IMR-90 (cell line): ENCODE measurements around the gene ACOT7. TPM values are rescaled to one million over a fixed set of nuclear protein-coding genes. Genes with fewer than 3 reads are reported as not detected.

Experiments used
- ATAC-seq: fragments of 200-7000 bp; cut with Tn5 transposase; 2 replicates; pipeline ENCODE4 v1.9.1; 2020; ENCODE audit warnings: low read depth, mild to moderate bottlenecking, moderate library complexity
- BruUV-seq: library from RNA; stranded (reverse); fragments of 400-500 nt; replicated peaks from 2 replicates; lab custom pipeline; 2021; lab: Mats Ljungman, UMichigan
- CTCF ChIA-PET: fragments of 300-600 bp; formaldehyde crosslinking; extraction: SDS; loops from one replicate; lab custom pipeline; 2021; ENCODE audit warnings: antibody characterized with exemption; lab: Yijun Ruan, JAX
- POLR2A ChIA-PET: fragments of 300-600 bp; sonication (Branson Sonifier 250); formaldehyde crosslinking; loops from one replicate; lab custom pipeline; 2022; ENCODE audit warnings: antibody characterized with exemption; ENCODE audit not compliant: unreplicated experiment; lab: Charles Lee
- DNase-seq: peaks from one replicate; pipeline ENCODE4 v3.0.0; 2013
- H2AFZ ChIP-seq: replicated peaks from 2 replicates; pipeline ENCODE3; 2013; ENCODE audit warnings: low read length, mild to moderate bottlenecking; ENCODE audit not compliant: poor library complexity
- H2AK5ac ChIP-seq: 2 replicates; pipeline ENCODE4 v1.6.1; 2013; ENCODE audit warnings: low read depth, low read length, inconsistent platforms
- H2AK9ac ChIP-seq: replicated peaks from 2 replicates; pipeline ENCODE3; 2013; ENCODE audit warnings: mild to moderate bottlenecking, low read depth, low read length, moderate library complexity; ENCODE audit not compliant: poor library complexity
- H2BK120ac ChIP-seq: 2 replicates; pipeline ENCODE4 v1.6.1; 2013; ENCODE audit warnings: low read depth, low read length, inconsistent platforms
- H2BK15ac ChIP-seq: 3 replicates; pipeline ENCODE4 v1.6.1; 2013; ENCODE audit warnings: low read depth, low read length, inconsistent platforms
- H2BK20ac ChIP-seq: 2 replicates; pipeline ENCODE4 v1.6.1; 2013; ENCODE audit warnings: low read depth, mild to moderate bottlenecking, inconsistent platforms, low read length, moderate library complexity
- H2BK5ac ChIP-seq: 2 replicates; pipeline ENCODE4 v1.6.1; 2013; ENCODE audit warnings: mild to moderate bottlenecking, low read depth, low read length, inconsistent platforms; ENCODE audit not compliant: poor library complexity, severe bottlenecking
- H3K14ac ChIP-seq: replicated peaks from 2 replicates; pipeline ENCODE4 v1.6.1; 2013; ENCODE audit warnings: low read depth, low read length, inconsistent platforms
- H3K18ac ChIP-seq: 2 replicates; pipeline ENCODE4 v1.6.1; 2013; ENCODE audit warnings: low read depth, low read length, control low read depth
- H3K23ac ChIP-seq: 2 replicates; pipeline ENCODE4 v1.6.1; 2013; ENCODE audit warnings: low read depth, low read length, inconsistent platforms
- H3K27ac ChIP-seq: 2 replicates; pipeline ENCODE4 v1.5.1; 2013; ENCODE audit warnings: mild to moderate bottlenecking, control low read depth, low read length; ENCODE audit not compliant: insufficient read depth
- H3K27me3 ChIP-seq: 2 replicates; pipeline ENCODE4 v1.6.1; 2013; ENCODE audit warnings: low read length; ENCODE audit not compliant: control insufficient read depth, insufficient read depth
- H3K36me3 ChIP-seq: 2 replicates; pipeline ENCODE4 v1.6.1; 2013; ENCODE audit warnings: low read length, mixed read lengths; ENCODE audit not compliant: control insufficient read depth, insufficient read depth
- H3K4ac ChIP-seq: 2 replicates; pipeline ENCODE4 v1.6.1; 2013; ENCODE audit warnings: low read depth, low read length, inconsistent platforms
- H3K4me1 ChIP-seq: 2 replicates; pipeline ENCODE4 v1.6.1; 2013; ENCODE audit warnings: low read length, mixed read lengths; ENCODE audit not compliant: control insufficient read depth, insufficient read depth
- H3K4me2 ChIP-seq: 2 replicates; pipeline ENCODE4 v1.6.1; 2013; ENCODE audit warnings: low read depth, mild to moderate bottlenecking, control low read depth, low read length, moderate library complexity
- H3K4me3 ChIP-seq: 2 replicates; pipeline ENCODE4 v1.5.1; 2013; ENCODE audit warnings: low read depth, mild to moderate bottlenecking, control low read depth, low read length, moderate library complexity; ENCODE audit not compliant: insufficient read depth
- H3K56ac ChIP-seq: 2 replicates; pipeline ENCODE4 v1.6.1; 2013; ENCODE audit warnings: low read length, inconsistent platforms; ENCODE audit not compliant: insufficient read depth; ENCODE audit errors: extremely low read depth
- H3K79me1 ChIP-seq, 2 experiments: 2 replicates each; pipeline ENCODE4 v1.6.1; 2013; ENCODE audit warnings: low read length in 2 of 2, inconsistent platforms in 1 of 2, low read depth in 1 of 2
- H3K9ac ChIP-seq: 2 replicates; pipeline ENCODE4 v1.6.1; 2013; ENCODE audit warnings: low read depth, low read length, control low read depth
- H3K9me1 ChIP-seq: 2 replicates; pipeline ENCODE4 v1.6.1; 2013; ENCODE audit warnings: low read length, inconsistent platforms; ENCODE audit not compliant: insufficient read depth
- H3K9me3 ChIP-seq: 2 replicates; pipeline ENCODE4 v1.6.1; 2013; ENCODE audit warnings: low read length; ENCODE audit not compliant: control insufficient read depth, insufficient read depth
- H4K20me1 ChIP-seq: 2 replicates; pipeline ENCODE4 v1.6.1; 2013; ENCODE audit warnings: low read length, inconsistent platforms; ENCODE audit not compliant: insufficient read depth
- H4K5ac ChIP-seq: 2 replicates; pipeline ENCODE4 v1.6.1; 2013; ENCODE audit warnings: mild to moderate bottlenecking, low read depth, low read length, control low read depth
- H4K8ac ChIP-seq, 2 experiments: 2 replicates each; pipeline ENCODE4 v1.6.1; 2013; ENCODE audit warnings: low read depth in 2 of 2, low read length in 2 of 2, control low read depth in 1 of 2, inconsistent platforms in 1 of 2
- H4K91ac ChIP-seq: 2 replicates; pipeline ENCODE4 v1.6.1; 2013; ENCODE audit warnings: low read depth, low read length, inconsistent platforms; ENCODE audit not compliant: insufficient read depth
- BHLHE40 ChIP-seq: fragments of 150-350 bp; IDR thresholded peaks from 2 replicates; pipeline ENCODE4 v1.6.1; 2016; ENCODE audit warnings: mild to moderate bottlenecking, low read depth, low read length
- MAFK ChIP-seq: IDR thresholded peaks from 2 replicates; pipeline ENCODE4 v1.6.1; 2012; ENCODE audit warnings: low read depth, low read length, improper control_type of control experiment
- MAZ ChIP-seq: IDR thresholded peaks from 2 replicates; pipeline ENCODE4 v1.6.1; 2012; ENCODE audit warnings: low read depth, mild to moderate bottlenecking, low read length, improper control_type of control experiment, moderate library complexity, borderline replicate concordance
- MXI1 ChIP-seq: IDR thresholded peaks from 2 replicates; pipeline ENCODE4 v1.6.1; 2012; ENCODE audit warnings: low read depth, mild to moderate bottlenecking, low read length, moderate library complexity, borderline replicate concordance
- POLR2A ChIP-seq: IDR thresholded peaks from 2 replicates; pipeline ENCODE4 v1.6.1; 2012; ENCODE audit warnings: mild to moderate bottlenecking, low read depth, low read length
- WGBS, 2 experiments: methylation state at CpG; one replicate each; pipeline versions ENCODE4 v1.1.5 to v1.1.7; 2013; ENCODE audit warnings: missing lambda C conversion rate in 2 of 2; ENCODE audit not compliant: insufficient read length in 1 of 2; ENCODE audit errors: extremely low coverage in 2 of 2; 5-methylcytosine and 5-hydroxymethylcytosine counted together
- dilution Hi-C: fragments of 300-500 bp; cut with HindIII; formaldehyde crosslinking; loops from one replicate; pipeline ENCODE4 v1.14.3; 2018; ENCODE audit warnings: low sequenced_read_pairs; ENCODE audit not compliant: unreplicated experiment
- in situ Hi-C: fragments of 300-500 bp; cut with MboI; formaldehyde crosslinking; loops from 3 replicates; pipeline ENCODE4 v1.14.3; 2019; ENCODE audit warnings: low sequenced_read_pairs, inconsistent platforms, mixed read lengths
- intact Hi-C: fragments of 100-400 bp; cut with micrococcal nuclease; formaldehyde crosslinking; loops from 2 replicates; pipeline ENCODE4 v1.10.0; 2022
- polyA plus RNA-seq, 3 experiments: library from polyadenylated mRNA; depleted of rRNA; stranded (reverse); fragments of >200 nt; gene quantifications; 2 replicates each; pipeline ENCODE4 v1.2.3, GENCODE V29; 2012; ENCODE audit warnings: low replicate concordance in 1 of 3
- total RNA-seq: library from RNA; depleted of rRNA; stranded (reverse); fragments of >200 nt; gene quantifications from 2 replicates; pipeline ENCODE4 v1.2.3, GENCODE V29; 2012
- TF ChIP-seq, protein P1 (sequence below): fragments of 150-350 bp; IDR thresholded peaks from 2 replicates; pipeline ENCODE4 v1.6.1; 2017; ENCODE audit warnings: mild to moderate bottlenecking, antibody characterized with exemption, low read length, low read depth
- TF ChIP-seq, protein P2 (sequence below): fragments of 150-350 bp; IDR thresholded peaks from 2 replicates; pipeline ENCODE4 v1.6.1; 2016; ENCODE audit warnings: low read depth, mild to moderate bottlenecking, low read length, moderate library complexity, borderline replicate concordance

The ACOT7 gene
- total and polyA plus RNA-seq, 2 of the 4 experiments (the other 2 are of a cell fraction), result 51.6 to 242 TPM

DNA sequence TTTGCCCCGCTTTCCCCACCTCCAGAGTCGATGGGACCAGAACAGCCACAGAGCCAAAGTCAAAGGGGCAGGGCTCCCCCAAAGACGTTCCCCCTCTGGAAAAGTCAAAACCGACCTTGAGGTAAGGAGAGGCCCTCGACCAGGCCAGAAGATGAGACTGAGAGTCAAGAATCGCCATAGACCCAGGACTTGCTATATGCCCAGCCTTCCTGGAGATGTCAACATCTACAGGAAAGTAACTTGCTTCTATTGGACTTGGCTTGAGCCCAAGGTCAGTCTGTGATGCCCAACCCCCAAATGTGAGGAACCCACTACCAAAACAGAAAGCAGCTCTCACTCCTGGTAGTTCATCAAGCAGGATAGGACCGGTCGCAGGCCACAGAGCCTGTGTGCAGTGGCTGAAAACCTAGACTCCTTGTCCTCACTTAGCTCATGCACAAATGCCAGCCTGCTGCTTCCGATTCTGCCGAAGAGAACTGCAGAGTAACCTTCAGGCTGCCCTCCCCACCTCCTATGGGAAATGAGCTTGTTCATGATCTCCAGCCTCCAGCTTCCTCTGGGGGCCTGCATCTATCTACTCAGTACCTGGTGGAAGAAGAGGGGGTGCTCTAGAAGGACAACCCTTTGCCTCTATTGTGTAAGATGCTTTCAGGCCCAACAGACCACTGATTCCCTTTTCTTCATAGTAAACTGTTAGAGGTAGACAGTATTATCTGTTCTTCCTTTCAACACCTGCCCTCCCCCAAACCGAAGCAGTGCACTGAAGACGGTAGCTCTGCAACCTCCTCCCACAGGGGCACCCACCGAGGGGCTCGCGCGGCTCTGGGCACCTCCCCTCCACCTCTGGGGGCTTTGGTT, 1.4 kb downstream of the ACOT7 start:
- no peak overlapping the region; the same call in 1 of the 2 replicates for H3K27ac ChIP-seq
- in situ Hi-C loops (no loop called here), intact Hi-C loops (no loop called here), dilution Hi-C loops (no loop called here)
- no peak overlapping the region for H3K56ac ChIP-seq
- H3K9me3 ChIP-seq, result no peaks in the 10 kb centered on the region
- WGBS, 2 experiments, result 85% methylated on average over 6 of the region's 16 CpGs; no CpG with 5 or more reads in 1 of the 2 experiments
- H3K36me3 ChIP-seq, result no peaks in the 10 kb centered on the region
- peak overlapping the region; percentile 98 for H2AFZ ChIP-seq
- no peak overlapping the region for H4K5ac ChIP-seq
- H3K79me1 ChIP-seq, result peaks cover 5 to 37% of the 10 kb centered on the region in 2 experiments
- H2BK20ac ChIP-seq, result no peak overlapping the region
- no peak overlapping the region for H4K91ac ChIP-seq
- no peak overlapping the region for H2BK5ac ChIP-seq
- H2AK9ac ChIP-seq, result peak overlapping the region; percentile 97
- DNase-seq (no peak), ATAC-seq (no peak)
- H3K18ac ChIP-seq, result no peak overlapping the region
- H2BK15ac ChIP-seq, result no peak overlapping the region
- ChIA-PET CTCF (no interaction called here), POLR2A (no interaction called here)
- H3K4me2 ChIP-seq, result peak overlapping the region; percentile 88
- peaks cover 9% of the 10 kb centered on the region for H3K4me1 ChIP-seq
- peak overlapping the region; percentile 91 for H3K4me3 ChIP-seq
- peak overlapping the region; percentile 99 for H3K23ac ChIP-seq
- peak overlapping the region; percentile 18; the same call in 1 of the 2 replicates for H3K9ac ChIP-seq
- peak overlapping the region; percentile 87 for H3K14ac ChIP-seq
- H2AK5ac ChIP-seq, result peak overlapping the region; percentile 73
- H2BK120ac ChIP-seq, result no peak overlapping the region
- BruUV-seq, result no TSS peak
- peaks cover 7% of the 10 kb centered on the region for H3K9me1 ChIP-seq
- peaks cover 14% of the 10 kb centered on the region; the same call in 1 of the 2 replicates for H4K20me1 ChIP-seq
- peak overlapping the region; percentile 56 for H3K4ac ChIP-seq
- TF ChIP-seq, protein P1, sequence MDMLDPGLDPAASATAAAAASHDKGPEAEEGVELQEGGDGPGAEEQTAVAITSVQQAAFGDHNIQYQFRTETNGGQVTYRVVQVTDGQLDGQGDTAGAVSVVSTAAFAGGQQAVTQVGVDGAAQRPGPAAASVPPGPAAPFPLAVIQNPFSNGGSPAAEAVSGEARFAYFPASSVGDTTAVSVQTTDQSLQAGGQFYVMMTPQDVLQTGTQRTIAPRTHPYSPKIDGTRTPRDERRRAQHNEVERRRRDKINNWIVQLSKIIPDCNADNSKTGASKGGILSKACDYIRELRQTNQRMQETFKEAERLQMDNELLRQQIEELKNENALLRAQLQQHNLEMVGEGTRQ, result no peak
- no peak for TF ChIP-seq MAFK
- no peak for TF ChIP-seq MAZ
- TF ChIP-seq, protein P2, sequence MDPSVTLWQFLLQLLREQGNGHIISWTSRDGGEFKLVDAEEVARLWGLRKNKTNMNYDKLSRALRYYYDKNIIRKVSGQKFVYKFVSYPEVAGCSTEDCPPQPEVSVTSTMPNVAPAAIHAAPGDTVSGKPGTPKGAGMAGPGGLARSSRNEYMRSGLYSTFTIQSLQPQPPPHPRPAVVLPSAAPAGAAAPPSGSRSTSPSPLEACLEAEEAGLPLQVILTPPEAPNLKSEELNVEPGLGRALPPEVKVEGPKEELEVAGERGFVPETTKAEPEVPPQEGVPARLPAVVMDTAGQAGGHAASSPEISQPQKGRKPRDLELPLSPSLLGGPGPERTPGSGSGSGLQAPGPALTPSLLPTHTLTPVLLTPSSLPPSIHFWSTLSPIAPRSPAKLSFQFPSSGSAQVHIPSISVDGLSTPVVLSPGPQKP, result no peak
- no peak for TF ChIP-seq BHLHE40
- no peak for TF ChIP-seq POLR2A
- no peak for TF ChIP-seq MXI1
- 0 out of 4 replicates have a peak overlapping the region, but pooled peaks of 1 of the 2 experiments have one; percentile 33 for H4K8ac ChIP-seq
- no peaks in the 10 kb centered on the region for H3K27me3 ChIP-seq
